ENCODE results near the gene SCAI.

GRCh38 chr9:124899845-124900244 is 243.5 kb downstream of the SCAI start:
- no peak for TF ChIP-seq POLR2A (IDR thresholded peaks at IDR 0.05)
- no peak for TF ChIP-seq CTCF (IDR thresholded peaks at IDR 0.05 in 8 of 11, conservative IDR thresholded peaks at IDR 0.05 in 3 of 11)
- no peak for TF ChIP-seq POLR2AphosphoS5 (IDR thresholded peaks at IDR 0.05)

Data from spleen (tissue), 7 donors.